ENCODE results near the gene SERPINB6.

DNA sequence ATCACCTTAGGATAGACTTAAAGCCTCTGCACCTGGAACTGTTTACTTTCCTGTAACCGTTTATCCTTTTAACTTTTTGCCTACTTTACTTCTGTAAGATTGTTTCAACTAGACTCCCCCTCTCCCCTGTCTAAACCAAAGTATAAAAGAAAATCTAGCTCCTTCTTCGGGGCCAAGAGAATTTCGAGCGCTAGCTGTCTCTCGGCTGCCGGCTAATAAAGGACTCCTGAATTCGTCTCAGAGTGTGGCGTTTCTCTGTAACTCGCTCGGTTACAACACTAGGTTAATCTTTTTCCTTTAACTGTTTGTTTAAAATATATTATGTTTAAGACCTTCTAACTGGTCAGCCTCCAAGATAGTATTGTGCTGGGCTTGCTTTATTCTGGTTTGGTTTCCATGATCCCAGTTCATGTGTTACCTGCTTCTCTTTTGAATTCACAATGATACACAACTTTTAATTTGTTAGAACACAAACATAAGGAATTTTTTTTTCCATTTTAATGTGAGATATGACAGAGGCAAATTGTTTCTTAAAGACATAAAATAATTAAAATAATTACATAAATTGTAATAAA is 19.7 kb upstream of the SERPINB6 start:
- TF ChIP-seq, protein P1, sequence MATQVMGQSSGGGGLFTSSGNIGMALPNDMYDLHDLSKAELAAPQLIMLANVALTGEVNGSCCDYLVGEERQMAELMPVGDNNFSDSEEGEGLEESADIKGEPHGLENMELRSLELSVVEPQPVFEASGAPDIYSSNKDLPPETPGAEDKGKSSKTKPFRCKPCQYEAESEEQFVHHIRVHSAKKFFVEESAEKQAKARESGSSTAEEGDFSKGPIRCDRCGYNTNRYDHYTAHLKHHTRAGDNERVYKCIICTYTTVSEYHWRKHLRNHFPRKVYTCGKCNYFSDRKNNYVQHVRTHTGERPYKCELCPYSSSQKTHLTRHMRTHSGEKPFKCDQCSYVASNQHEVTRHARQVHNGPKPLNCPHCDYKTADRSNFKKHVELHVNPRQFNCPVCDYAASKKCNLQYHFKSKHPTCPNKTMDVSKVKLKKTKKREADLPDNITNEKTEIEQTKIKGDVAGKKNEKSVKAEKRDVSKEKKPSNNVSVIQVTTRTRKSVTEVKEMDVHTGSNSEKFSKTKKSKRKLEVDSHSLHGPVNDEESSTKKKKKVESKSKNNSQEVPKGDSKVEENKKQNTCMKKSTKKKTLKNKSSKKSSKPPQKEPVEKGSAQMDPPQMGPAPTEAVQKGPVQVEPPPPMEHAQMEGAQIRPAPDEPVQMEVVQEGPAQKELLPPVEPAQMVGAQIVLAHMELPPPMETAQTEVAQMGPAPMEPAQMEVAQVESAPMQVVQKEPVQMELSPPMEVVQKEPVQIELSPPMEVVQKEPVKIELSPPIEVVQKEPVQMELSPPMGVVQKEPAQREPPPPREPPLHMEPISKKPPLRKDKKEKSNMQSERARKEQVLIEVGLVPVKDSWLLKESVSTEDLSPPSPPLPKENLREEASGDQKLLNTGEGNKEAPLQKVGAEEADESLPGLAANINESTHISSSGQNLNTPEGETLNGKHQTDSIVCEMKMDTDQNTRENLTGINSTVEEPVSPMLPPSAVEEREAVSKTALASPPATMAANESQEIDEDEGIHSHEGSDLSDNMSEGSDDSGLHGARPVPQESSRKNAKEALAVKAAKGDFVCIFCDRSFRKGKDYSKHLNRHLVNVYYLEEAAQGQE (IDR thresholded peaks at IDR 0.05; ENCODE audit: insufficient read depth in 1 of 2, low read depth in 2 of 2, low read length in 2 of 2) = no peak
- TF ChIP-seq TAF1 (IDR thresholded peaks at IDR 0.05; ENCODE audit: borderline replicate concordance, insufficient read depth, low read length) (no peak), POLR2AphosphoS5 (IDR thresholded peaks at IDR 0.05; ENCODE audit: low read depth, low read length) (no peak), FOXP2 (optimal IDR thresholded peaks at IDR 0.05; ENCODE audit: borderline replicate concordance, extremely low read depth, extremely low read length, insufficient read depth) (no peak), SIN3A (IDR thresholded peaks at IDR 0.05; ENCODE audit: borderline replicate concordance, insufficient read depth, low read length) (no peak)
